GM13977 (cell line): ENCODE measurements around the gene AUTS2.

ENCODE experiments used
- DNase-seq: peaks from one replicate; pipeline ENCODE4 v3.0.0; 2012; ENCODE audit warnings: low spot score
- in situ Hi-C: fragments of 300-500 bp; cut with MboI; formaldehyde crosslinking; loops from one replicate; pipeline ENCODE4 v1.12.0; 2022; ENCODE audit warnings: low sequenced_read_pairs, low pct_unique_long_range_greater_than_20kb, mixed read lengths, inconsistent platforms; ENCODE audit not compliant: unreplicated experiment
- TF ChIP-seq, protein P1 (sequence below): IDR thresholded peaks from 2 replicates; pipeline ENCODE4 v1.5.1; 2012; ENCODE audit warnings: mild to moderate bottlenecking, control low read depth; ENCODE audit not compliant: insufficient read depth; ENCODE audit errors: extremely low read depth, missing control alignments

AUTS2 gene

DNA sequence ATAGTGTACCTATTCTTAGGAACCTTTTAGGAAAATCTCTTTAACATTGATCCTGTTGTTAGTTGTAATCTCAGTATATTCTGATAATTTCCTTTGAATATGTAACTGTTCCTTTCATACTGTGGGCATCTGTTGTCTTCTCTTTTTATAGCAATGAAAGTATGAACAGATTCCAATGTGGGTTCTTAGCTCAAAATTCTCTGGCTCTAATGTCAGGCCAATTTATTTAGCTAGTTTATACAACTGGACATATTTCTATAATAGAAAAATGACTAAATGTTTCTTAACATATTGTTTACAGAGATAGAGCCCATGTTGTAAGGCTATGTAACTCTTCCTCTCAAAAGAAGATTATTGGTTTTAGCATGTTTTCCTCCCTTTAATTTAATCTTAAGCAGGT, 363.2 kb downstream of the AUTS2 start:
- TF ChIP-seq, protein P1, sequence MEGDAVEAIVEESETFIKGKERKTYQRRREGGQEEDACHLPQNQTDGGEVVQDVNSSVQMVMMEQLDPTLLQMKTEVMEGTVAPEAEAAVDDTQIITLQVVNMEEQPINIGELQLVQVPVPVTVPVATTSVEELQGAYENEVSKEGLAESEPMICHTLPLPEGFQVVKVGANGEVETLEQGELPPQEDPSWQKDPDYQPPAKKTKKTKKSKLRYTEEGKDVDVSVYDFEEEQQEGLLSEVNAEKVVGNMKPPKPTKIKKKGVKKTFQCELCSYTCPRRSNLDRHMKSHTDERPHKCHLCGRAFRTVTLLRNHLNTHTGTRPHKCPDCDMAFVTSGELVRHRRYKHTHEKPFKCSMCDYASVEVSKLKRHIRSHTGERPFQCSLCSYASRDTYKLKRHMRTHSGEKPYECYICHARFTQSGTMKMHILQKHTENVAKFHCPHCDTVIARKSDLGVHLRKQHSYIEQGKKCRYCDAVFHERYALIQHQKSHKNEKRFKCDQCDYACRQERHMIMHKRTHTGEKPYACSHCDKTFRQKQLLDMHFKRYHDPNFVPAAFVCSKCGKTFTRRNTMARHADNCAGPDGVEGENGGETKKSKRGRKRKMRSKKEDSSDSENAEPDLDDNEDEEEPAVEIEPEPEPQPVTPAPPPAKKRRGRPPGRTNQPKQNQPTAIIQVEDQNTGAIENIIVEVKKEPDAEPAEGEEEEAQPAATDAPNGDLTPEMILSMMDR = no peak
- in situ Hi-C loops = no loop called here
- no peak for DNase-seq

DNA sequence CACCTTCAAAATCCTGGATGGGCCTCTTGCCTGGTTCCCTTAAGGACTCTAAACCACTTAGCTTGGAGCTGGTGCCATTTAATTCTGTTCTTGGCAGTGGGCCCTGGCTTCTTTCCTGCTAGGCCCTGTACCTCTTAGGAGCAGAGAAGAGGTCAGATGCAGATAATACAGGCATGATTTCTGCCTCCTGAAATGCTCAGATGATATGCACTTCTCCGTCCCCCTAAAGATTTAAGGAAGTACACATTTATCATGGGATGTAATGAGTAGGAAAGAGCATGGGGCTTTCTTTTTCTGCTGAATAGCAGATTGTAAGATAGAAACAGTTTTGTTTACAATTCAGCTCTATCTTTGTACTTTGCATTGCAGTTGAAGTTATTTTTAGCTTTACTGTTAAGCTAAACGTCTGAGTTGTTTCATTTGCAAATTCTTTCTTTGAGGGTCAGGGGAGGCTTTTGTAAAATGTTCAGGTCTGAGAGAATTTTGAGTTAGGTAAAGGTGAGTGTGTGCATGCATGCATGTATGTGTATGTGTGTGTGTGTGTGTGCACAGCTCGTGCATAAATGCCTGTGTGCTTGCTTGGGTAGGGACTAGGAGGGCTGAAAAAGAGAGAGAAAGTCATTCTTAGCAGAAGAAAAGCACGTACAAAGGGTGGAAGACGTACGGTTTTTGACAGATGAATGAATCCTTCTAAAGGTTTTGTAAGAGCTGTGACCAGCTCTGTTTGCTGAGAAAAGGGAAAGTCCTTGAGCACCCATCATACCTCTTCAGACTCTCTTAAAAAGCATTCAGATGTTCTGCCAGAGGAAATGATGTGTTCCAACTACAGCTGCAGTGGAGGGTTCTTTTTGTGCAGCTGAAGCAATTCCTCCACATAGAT, 364.2 kb downstream of the AUTS2 start:
- TF ChIP-seq, protein P1 = no peak
- in situ Hi-C loops = no loop called here
- DNase-seq = no peak

DNA sequence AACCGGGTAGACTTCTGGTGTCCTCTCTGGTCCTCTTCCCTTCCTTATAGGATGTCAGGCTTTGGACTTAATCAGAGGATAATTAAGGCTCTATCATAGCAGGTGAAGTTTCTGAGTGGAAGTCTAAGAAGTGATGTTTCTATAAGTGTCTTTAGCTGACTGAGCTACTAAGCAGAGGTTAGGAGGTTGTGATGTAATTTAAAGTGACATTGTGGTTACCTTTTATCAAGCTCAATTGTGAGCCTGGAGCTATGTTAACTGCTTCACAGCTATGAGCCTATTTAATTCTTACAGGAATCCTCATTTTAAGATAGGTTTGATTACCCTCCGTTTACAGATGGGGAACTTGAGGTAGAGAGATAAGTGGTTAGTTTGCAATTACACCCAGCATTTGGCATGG, 365.1 kb downstream of the AUTS2 start:
- TF ChIP-seq, protein P1 = no peak
- in situ Hi-C loops = no loop called here

DNA sequence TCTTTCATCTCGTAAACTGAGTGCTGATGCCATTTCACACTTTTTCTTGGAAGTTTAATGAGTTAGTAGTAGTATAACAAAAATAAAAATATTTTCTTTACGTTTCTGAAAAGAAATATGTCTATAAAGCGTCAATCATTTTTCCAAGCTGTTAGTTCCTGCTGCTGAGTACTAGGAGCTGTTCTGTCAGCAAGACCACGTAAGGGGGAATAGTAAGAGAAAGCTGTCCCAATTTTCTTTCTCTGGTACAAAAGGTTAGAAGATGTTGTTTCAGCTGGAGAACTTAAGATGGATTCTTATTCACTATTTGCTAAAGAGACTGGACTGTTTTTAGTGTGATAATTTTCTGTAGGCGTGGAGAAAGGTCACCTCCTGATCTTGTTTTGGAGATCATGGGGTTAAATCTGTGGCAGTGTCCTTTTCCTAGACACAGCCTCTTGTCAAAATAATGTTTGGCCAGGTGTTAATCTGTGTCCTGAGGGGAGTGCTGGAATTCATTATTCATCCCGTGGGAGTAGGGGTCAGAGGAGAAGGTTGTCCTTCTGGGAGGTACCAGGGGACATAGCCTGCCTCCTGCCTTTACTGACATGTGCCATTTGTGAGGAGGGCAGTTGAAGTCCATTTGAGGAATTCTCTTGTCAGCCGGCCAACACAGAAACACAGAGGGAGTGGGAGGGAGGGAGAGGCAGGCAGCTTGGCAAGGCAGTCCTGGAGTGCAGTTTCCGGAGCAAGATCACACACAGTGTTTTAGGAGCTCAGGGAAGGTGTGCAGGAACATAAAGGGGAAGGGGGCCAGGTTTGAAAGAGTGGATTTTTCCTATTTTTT, 368.7 kb downstream of the AUTS2 start:
- in situ Hi-C loops = no loop called here
- TF ChIP-seq, protein P1 = no peak
- no peak for DNase-seq

More for the DNA sequence above, 365.1 kb downstream of the AUTS2 start:
- no peak for DNase-seq

DNA sequence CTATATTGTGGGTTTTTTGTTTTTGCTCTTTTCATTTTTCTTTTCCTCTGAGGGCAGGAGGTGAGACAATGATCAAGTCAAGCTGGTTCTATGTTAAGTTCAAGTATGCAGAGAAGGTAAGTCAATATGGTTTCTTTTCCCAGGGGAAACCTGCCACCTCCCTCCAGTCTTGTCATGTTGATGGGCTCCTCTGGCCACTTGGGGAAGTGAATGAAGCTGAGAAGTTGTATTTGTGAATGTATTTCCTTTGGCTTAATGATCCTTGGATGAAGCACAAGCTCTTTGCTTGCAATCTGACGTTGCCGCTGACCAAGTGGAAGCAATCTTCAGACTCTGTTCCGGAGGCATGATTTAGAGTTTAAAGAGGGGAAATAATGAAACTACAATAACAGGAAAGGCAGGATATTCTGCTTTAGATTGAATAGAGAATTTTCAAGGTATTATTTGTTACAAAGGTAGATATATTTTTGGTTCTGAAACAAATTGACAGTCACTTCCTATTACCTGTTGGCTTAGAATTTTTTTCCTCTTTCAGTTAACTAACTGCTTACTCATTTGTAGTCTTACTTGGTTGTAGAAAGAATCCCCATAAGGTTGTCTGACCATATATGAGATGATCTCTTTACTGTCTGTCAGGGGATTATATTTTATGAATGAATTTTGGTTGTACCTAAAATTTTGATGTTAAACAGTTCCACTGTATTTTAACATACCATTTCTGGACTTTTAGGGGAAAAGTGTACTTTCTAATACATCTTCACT, 369.6 kb downstream of the AUTS2 start:
- in situ Hi-C loops = no loop called here
- DNase-seq = no peak
- TF ChIP-seq, protein P1 = no peak

DNA sequence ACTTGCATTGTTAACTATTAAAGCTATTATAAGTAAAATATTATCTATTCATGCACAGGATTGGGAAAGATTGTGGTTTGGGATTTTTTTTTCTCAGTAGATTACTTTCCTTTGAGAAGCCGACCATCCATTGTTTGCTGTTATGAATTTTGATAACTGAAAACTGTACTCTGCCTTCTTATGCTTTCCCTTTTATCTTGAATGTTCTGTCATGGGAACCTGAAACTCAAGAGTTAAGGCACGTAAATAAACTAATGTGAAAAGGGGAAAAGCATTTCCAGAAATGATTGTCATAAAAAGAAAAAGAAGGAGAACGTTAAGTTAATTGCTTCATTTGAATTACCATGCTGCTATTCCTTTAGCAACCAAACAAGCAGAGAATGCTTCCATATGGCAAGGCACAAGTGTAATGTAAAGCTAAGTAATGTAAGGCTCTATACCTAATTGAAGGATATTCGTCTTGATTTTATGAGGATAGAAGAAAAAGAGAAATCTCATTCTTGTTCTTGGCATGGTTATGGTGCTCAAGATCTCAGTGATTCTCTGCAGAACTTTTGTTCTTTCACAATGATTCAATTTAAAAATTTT, 370.8 kb downstream of the AUTS2 start:
- no peak for DNase-seq
- TF ChIP-seq, protein P1 = no peak
- in situ Hi-C loops = no loop called here
